ENCODE results near the gene SPIRE1.
"Not testable (repeated sequence)": the region's sequence is repeated elsewhere in the genome, so short reads cannot be mapped to it uniquely, and the experiment has no call there.

Gene SPIRE1

DNA sequence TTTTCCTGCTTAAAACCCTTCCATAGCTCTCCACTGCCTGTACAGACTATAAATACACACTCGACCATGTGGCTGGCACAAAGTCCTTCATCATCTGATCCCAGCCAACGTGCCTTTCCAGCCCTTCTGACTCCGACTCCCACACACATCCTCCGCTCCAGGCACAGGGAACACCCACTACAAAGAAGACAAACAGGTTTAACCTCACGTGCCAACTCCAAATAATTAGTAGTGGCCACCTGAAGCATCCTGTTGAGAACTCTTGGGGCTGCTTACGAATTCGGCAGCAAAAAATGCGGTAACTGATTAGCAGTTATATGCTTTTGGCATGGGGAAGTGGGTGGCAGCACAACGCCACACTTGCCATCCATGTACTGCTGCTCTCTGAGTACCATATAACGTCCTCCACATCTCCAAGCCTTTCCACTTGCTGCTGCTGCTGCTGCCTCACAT lies 12.1 kb downstream of the SPIRE1 start:
- DNase-seq, result no peak

DNA sequence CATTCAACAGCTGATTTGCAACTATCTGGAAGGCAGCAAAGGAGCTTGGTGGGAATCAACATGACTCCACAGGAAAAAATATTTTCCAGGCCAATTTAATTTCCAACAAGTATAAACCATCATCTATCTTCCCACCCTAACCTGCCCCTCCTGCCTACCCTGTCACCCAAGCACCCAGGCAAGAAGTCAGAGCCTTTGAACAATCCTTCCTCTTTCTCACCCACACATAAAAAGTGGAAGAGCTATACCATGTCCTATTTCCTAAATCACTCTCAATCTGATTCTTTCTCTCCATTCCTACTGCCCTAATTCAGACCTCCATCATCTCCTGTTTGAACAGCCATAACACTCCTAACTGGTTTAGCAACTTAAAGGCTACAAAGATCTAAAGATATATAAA lies 12.7 kb downstream of the SPIRE1 start:
- no peak for DNase-seq

DNA sequence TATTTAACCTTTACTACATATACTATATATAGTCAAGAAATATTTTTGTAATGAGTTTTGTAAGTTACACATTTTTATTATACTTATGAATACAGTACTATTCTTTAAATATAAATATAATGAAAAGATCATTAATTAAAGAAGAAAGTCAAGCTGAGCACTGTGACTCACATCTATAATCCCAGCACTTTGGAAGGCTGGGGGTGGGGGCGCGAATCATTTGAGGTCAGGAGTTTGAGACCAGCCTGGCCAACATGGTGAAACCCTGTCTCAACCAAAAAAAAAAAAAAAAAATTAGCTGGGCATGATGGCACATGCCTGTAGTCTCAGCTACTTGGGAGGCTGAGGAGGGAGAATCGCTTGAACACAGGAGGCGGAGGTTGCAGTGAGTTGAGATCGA lies 14.2 kb downstream of the SPIRE1 start:
- DNase-seq, result not testable (repeated sequence)

DNA sequence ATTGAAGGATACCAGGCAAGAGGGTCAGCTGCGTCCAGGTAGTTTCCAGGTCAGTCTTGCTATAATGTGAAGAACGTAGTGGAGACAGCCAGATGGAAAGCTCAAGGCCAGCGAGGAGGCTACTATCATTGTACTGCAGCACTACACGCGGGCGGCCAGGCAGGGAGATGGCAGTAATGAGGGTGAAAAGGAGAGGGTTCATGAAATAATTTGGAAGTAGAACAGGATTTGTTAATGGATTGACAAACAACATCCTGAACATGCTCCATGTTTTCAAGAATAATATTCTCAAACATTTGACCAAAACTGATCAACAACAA lies 17.1 kb downstream of the SPIRE1 start:
- DNase-seq, result no peak

DNA sequence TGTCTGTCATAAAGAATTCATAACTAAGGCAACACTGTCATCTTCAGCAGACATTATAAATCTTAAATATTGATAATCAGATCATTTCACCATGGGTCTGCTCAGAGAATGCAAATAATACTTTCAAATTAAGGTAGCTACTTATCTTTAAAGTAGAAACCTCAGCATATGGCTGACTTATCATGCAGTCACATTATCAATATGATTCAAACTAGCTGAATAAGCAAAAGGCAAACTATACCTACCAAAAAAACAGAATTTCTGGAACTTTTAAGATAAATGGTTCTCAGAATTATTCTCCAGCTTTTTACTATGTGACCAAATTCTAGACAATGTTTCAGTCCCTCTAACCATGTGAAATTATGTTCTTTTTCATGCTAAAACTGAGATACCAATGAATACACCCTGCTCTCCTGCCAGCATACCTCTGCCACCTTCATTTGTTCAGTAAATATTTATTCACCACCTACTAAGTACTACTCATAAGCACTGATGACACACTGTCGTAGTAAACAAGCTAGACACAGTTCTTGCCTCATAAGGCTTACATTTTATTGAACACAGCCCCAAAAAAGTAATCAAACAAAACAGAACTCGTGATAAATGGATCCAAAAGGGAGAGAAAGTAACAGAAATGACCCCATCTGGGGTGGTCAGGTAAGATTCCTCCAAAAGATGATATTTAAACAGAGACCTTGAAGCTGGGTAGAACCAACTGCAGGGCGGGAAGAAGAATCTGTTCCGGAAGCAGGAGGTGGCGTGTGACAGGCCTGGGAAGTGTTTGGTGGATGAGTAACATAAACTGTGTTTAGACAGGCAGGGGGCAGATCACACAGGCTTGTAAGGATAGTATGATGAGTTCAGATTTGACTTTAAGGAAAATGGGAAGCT lies 17.7 kb downstream of the SPIRE1 start:
- DNase-seq, result no peak

DNA sequence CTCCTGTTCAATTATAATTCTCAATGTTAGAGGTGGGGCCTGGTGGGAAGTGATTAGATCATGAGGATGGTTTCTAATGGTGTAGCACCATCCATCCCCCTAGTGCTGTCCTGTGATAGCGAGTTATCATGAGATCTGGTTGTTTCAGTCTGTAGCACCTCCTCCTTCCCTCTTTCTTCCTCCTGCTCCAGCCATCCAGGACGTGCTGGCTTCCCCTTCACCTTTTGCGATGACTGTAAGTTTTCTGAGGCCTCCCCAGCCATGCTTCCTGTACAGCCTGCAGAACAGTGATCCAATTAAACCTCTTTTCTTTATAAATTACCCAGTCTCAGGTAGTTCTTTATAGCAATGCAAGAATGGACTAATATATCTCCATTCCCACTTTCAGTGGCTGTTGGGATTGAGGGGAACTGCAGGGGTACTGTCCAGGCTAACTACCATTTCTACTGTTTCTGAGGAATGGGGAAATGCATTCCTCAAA lies 19.2 kb downstream of the SPIRE1 start:
- DNase-seq, result no peak

DNA sequence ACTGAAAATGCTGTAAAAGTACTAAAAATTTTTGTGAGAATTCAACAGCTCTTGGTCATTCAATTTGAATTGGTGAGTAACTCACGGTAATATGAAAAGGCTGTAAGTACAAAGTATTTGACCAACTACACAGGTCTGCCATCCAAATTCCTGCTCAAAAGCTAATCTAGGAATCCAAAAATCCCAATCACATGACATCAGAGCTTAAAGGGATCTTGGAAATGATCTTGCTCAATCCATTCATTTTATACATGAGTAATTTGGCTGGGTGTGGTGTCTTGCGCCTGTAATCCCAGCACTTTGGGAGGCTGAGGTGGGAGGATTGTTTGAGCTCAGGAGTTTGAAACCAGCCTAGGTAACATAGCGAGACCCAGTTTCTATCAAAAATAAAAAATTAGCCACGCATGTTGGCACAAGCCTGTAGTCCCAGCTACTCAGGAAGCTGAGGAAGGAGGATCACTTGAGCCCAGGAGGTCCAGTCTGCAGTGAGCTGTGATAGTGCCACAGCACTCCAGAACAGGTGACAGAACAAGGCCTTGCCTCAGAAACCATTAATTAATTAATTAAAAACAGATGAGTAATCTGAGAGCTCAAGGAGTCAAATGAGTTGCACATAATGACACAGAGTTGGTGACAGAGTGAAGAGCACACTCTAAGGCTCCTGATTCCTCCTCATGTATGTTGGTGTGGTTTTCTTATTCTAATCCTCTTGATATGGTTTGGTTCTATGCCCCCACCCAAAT lies 19.8 kb downstream of the SPIRE1 start:
- no peak for DNase-seq

DNA sequence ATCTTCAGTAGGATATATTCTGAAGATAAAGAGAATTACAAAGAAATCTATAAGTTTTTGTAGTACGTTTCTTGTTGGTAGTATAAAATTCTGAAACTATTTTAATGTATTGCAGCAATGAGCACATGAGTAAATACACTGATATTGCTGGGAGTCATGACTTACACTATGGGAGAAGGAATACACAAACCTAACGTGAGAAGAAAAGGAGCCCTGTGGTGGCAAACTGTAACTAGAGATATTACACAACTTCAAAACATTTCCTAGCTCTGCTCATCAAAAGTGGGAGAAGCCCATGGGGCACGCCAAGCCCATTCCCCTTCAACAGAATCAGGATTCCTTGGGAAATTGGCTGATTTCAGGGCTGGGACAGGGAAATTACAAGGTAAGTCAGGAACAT lies 20.5 kb downstream of the SPIRE1 start:
- no peak for DNase-seq

DNA sequence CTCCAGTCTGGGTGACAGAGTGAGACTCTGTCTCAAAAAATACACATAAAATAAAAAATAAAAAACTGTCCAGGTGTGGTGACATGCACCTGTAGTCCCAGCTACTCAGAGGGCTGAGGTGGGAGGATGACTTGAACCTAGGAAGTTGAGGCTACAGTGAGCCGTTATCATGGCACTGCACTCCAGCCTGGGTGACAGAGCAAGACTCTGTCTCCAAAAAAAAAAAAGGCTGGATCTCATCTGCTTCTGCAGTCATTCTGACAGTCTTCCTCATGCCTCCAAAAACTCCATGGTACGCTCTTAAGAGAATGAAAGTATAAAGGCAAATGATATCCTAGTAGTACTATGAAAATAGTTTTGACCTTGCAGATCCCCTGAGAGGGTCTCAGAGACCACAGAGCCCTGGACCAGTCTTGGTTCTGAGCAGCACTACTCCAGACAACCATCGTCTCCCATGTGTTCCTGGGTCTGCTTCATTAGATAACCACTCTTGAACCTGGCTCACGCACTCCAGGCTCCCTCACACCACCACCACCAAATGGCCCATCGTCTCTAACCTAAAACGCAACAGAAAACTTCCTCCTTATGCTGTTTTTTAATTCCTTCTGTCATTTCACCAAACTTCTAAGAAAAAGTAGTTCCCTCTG lies 26.0 kb downstream of the SPIRE1 start:
- no peak for DNase-seq

DNA sequence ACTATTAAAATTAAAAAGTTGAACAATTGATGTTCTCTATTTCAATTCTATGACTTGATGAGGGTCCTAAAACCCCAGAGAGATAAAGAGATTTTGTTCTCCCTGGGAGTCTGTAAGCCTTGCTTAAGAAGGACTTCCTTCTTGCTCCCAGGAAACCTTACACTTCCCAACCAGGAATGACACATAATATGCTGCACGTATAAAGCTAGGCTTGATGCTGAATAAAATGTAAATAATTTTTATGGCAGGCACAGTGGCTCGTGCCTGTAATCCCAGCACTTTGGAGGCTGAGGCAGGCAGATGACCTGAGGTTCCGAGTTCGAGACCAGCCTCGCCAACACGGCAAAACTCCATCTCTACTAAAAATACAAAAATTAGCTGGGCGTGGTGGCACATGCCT lies 27.8 kb downstream of the SPIRE1 start:
- no peak for DNase-seq

DNA sequence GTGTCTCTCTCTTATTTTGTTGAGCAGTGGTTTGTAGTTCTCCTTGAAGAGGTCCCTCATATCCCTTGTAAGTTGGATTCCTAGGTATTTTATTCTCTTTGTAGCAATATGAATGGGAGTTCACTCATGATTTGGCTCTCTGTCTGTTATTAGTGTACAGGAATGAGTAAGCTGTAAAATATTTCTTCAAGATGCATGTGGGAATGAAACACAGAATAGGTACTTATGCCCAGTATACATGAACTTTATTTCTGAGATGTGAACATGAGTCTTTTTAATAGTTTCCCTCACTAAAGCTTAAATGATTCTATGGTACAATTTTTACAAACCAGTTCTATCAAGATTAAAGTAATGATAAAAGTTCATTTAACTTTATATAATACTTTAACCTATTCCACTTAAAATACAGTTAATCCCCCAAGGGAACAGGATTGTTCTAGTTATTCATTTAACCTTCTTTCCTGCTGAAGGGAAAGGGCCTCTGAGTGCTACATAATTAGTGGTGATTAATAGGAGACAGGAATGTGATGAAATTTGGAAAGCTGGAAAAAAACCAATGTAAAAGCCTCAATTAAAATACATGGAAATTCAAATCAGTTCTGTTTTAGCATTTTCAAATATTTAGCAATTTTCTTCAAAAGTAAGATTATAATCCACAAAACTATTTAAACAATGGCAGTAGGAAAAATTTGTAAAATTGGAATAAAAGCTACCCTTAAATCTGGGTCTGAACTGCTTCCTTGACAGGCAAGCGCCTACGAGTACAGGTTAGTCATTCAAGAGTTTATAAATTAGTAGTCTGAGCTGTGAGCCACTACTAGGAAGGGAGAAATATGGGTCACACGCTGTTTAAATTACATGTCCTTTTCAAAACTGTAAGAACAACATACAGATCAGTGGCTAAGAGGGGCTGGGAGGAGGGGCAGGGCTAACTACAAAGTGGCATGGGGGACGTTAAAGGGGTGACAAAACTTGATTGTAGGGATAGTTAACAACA lies 28.9 kb downstream of the SPIRE1 start:
- DNase-seq, result no peak

DNA sequence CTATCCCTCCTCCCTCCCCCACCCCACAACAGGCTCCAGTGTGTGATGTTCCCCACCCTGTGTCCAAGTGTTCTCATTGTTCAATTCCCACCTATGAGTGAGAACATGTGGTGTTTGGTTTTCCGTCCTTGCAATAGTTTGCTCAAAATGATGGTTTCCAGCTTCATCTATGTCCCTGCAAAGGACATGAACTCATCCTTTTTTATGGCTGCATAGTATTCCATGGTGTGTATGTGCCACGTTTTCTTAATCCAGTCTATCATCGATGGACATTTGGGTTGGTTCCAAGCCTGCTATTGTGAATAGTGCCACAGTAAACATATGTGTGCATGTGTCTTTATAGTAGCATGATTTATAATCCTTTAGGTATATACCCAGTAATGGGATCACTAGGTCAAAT lies 30.7 kb downstream of the SPIRE1 start:
- DNase-seq, result not testable (repeated sequence)

DNA sequence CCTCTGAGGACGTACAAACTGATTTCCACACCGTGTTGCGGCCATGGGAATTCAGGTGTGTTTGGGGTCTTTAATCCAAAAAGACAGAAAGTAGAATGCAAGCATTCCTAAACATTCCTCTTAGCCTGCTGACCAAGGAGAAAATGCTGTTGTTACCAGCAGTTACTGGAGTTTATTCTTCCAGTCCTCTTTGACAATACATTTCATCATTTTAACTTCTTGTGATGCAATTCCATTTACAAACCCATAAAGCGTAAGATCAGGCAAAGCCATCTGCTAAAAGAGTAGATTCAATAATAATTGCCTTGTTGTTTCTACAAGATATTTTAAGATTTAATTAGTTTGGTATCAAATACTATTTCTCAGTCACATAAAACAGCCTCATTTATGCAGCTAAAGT lies 32.7 kb downstream of the SPIRE1 start:
- no peak for DNase-seq

DNA sequence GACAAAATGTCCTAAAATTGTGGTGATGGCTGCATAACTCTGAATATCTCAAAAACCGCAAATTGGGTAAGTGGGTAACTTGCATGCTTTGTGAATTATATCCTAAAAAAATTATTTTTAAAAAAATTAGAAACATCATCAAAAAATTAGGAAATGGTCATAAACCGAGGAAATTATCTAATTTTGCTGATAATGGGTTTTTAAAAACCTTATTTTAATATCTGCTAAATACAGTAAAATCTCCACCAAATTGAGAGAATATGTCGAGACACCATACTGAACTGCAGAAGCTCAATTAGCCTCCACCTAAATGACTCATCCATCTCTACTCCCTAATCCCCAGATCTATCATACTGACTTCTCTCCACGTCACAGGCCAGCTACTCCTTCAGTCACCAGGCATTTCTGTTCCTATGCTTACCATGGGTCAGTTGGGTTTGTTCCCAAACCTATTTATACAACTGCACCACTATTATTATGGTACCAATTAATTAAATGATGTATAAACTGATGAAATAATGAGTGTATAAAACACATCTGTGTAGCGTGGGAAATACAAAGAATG lies 36.1 kb downstream of the SPIRE1 start:
- no peak for DNase-seq

DNA sequence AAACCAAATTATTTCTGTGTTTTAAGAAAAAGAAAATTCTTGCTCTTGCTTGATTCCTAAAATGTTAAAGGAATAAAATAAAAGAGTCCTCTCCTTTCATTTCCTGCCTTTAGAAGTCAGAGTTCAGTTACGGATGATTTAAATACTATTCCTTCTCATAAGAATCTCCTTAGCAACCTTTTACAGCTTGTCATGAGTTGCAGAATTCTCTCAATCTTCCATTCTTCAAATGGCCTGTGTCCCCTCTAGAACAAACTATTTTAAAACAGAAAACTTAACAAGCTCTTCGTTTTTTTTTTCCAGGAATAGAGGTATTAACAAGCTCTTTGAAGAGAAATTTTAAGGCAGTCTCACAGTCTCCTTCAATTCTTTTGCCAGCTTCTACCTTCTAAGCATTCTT lies 42.2 kb downstream of the SPIRE1 start:
- DNase-seq, result no peak

DNA sequence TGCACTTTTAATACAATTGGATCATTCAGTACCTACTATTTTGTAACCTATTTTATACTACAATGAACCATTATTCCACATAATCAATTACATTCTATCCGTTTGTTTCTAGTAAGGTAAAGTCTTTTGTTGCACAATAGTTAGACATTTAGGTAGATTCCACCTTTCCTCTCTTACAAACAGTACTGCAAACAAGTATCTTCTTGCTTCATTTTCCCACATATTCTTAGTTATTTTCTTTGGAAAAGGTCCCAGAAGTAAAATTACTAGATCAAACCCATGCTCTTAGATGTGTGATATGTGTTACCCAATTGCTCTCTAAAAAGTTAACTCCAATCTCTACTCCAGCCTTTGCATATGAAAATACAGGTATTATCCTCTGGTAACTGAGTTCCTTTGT lies 49.6 kb downstream of the SPIRE1 start:
- DNase-seq, result no peak

DNA sequence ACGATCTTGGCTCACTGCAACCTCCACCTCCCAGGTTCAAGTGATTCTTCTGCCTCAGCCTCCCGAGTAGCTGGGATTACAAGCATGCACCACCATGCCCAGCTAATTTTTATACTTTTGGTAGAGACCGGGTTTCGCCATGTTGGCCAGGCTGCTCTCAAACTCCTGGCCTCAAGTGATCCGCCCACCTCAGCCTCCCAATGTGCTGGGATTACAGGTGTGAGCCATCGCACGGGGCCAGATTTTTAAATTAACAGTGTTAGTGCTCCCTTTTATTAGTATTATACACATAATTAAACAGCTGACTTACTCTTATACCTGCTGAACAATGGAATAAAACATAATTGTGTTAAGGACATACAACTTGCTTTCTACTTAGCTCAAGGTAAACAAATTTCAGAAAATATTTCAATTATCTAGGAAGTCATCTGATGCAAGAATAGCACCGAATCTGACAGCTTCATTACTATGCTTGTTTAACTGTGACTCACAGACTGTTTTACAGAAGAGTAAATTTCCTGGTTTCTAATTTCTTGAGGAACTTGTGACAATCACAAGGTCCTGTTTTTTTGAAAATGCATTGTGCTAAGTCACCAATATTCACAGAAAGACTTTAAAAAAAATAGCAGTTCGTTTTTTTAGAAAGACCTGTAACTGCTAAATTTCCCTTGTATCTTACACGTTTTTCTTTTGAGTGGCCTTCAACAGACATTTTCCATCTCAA lies 51.2 kb downstream of the SPIRE1 start:
- DNase-seq, result no peak

DNA sequence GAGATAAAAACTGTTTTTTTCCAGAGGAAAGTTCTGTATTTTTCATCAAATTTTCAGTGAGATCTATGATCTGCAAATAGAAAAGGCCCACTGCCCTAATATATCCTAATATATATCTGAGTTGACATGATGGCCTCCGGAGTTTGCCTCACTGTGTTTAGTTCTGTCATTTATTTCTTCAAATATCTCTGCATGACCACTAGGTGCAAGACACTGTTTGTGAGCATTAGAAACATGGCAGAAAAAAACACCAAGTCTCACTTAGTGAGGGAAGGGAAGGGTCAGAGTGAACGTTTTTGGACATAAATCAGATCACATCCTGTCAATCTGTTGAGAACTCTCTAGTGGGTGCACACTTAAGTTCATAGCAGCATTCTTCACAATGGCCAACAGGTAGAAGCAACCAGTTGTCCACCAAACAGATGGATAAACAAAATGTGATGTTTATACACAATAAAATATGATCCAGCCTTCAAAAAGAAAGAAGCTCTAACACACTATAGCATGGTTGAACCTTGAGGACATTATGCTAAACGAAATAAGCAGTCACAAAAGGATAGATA lies 53.4 kb downstream of the SPIRE1 start:
- no peak for DNase-seq

DNA sequence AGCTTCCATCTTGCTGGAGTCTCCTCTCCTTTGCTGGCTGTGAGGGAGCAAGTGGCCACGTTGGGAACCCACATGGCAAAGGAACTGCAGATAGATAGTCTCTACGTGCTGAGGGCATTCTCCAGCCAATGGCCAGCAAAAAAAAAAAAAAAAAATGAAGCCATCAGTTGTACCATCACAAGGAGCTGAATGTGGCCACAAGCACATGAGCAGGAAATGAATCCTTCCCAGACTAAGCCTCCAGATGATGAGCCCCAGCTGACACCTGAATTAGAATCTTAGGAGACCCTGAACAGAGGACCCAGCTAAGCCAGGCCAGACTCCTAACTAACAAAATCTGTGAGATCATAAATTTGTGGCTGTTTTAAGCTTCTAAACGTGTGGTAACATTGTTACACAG lies 57.9 kb downstream of the SPIRE1 start:
- no peak for DNase-seq

DNA sequence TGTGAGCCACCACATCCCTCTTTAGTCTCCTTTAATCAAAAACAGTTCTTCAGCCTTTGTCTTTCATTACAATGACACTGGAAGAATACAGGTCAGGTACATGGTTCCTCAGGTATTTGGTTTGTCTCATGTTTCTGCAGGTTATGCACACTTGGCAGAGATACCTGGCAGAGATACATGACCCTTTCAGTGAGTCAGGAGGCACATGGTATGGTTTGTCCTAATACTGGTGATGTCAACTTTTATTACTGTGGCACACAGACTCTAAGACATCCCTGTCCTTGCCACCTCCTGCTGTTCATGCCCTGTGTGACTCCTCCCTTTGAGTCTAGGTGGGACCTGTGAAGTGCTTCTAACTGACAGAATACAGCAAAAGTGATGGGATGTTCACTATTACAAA lies 58.4 kb downstream of the SPIRE1 start:
- no peak for DNase-seq
